AG09319 (cell line): ENCODE data around the gene MST1.

Source experiments
- DNase-seq: peaks from one replicate; pipeline ENCODE4 v3.0.0-alpha.2; 2010; ENCODE audit warnings: low read depth; ENCODE audit errors: extremely low read depth
- CTCF ChIP-seq: IDR thresholded peaks from 2 replicates; pipeline ENCODE4 v1.5.1; 2011; ENCODE audit warnings: low read depth, mild to moderate bottlenecking, inconsistent platforms, low read length, moderate library complexity

MST1 gene

DNA sequence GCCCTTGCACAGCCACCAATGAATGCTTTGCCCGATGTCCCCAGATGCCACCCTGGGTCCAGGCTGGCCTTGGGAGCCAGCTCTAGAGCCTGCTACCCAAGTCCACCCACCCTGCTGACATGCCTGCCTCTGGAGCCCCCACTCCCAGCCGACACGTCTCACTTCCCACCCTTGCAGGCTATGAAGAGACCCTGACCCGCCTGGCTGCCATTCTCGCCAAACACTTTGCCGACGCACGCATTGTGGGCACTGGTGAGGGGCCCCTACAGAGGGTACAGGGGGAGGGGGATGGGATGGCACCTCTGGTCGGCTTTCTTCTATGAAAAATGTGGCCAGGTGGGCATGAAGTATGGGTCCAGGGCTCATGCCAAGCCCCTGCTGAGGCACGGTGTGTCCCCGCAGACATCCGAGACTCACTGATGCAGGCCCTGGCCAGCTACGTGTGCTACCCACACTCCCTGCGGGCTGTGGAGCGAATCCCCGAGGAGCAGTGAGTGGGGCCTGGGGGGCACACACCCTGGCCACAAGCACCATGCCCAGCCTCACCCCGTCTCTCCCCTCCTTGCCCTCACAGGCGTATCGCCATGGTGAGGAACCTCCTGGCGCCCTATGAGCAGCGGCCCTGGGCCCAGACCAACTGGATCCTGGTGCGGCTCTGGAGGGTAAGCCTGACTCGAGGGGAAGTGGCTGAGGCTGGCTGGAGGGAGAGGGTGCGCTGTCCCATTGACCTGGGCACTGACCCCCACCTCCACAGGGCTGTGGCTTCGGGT is 24.2 kb upstream of the MST1 start:
- TF ChIP-seq CTCF: no peak
- DNase-seq: no peak

DNA sequence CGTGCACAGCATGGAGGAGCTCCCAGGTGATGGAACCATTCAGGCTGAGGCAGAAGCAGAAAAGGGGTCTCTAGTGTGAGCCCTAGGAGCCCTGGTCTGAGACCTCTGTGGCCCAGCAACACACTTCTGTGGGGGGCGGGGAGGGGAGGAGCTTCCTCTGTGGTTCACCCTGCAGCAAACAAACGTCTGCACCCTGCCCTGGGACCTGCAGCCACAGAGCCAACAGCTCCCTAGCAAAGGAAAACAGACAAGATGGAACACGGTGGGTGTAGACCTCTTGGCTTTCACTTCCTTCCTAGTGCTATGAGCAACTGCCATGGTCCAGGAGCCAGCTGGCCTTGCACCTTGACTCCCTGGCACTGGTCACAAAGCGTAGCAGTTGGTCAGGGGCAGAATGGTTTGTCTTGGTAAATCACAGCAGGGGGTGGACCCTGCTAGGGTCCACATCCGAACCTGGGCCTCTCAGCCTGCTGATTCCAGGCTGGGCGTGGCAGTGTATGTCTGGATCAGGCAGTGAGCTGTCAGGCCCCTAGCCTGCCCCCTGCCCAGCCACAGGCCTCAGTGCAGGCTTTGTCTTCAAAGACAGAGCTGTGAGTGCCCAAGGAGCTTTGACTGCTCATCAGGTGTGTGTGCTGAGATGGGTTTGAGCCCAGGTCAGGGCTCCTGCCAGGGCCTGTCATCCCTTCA is 23.5 kb upstream of the MST1 start:
- DNase-seq: no peak
- no peak for TF ChIP-seq CTCF

GRCh38 chr3:49712166-49712565 is 22.9 kb upstream of the MST1 start:
- TF ChIP-seq CTCF: no peak

DNA sequence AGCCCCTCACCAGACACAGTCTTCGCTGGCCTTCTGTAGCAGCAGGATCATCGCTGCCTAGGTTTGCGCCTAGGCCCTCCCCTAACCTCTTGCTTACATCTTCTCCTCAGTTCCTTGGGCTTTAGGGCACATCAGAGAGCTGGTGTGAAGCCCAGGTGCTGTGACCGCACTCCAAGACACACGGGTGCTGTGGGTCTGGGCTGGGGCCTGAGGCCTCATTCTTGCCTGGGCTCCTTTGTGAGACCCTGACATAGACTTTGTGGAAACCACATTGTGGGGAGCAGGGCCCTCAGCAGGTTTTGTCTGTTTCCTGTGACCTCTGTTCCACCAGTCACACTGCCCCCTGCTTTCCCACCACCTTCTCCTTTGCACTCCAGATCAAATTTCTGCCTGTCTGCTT is 22.2 kb upstream of the MST1 start:
- no peak for DNase-seq
- TF ChIP-seq CTCF: no peak

More at GRCh38 chr3:49712166-49712565, 22.9 kb upstream of the MST1 start:
- no peak for DNase-seq

GRCh38 chr3:49709852-49710251 is 20.6 kb upstream of the MST1 start:
- no peak for TF ChIP-seq CTCF
- no peak for DNase-seq

- DNase-seq: no peak
- no peak for TF ChIP-seq CTCF
Observed at GRCh38 chr3:49707113-49707480, 17.8 kb upstream of the MST1 start.

DNA sequence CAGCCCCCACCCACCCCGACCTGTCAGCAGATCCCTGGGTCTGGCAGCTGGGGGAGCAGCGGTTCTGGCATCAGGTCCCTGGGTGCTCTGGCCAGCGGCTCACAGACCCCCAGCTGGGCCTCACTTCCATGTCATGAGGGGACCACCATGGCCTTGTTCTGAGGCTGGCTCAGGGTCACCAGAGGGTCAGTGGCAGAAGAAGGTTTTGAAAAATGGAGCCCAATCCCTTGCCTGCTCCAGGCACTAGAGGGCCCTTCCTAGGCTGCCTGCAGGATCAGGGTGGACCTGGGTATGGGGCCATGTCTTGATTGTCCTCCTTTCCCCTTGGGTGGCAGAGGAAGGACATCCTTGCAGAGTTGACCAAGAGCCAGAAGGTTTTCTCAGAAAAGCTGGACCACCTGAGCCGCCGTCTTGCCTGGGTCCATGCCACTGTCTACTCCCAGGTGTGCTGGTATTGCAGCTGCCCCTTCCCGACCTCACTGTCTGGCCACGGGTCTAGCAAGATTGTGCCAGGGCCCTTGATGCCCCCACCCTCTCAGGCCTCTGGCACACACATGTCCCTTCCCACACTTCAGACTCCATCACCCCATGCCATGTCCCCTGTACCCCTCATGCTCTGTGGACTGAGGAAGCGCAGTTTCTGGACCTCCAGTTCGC is 17.3 kb upstream of the MST1 start:
- no peak for TF ChIP-seq CTCF
- no peak for DNase-seq
